ENCODE measurements around the gene UBE3C. TPM values are rescaled to one million over a fixed set of nuclear protein-coding genes. Genes with fewer than 3 reads are reported as not detected.

The UBE3C gene
- total RNA-seq, 1 experiment from 2014 or later = 84.8 TPM

GRCh38 chr7:157136372-157136771, 2.4 kb upstream of the UBE3C start:
- DNase-seq = peak; percentile 61
- peak overlapping the region; percentile 24 for H3K4me2 ChIP-seq (ENCODE audit: low read depth, low read length, poor library complexity, severe bottlenecking)
- H3K9ac ChIP-seq (ENCODE audit: low read length) = peak overlapping the region; percentile 7; the same call in 1 of the 2 replicates
- no peaks in the 10 kb centered on the region for H3K27me3 ChIP-seq (ENCODE audit: low read length)
- H3K36me3 ChIP-seq (ENCODE audit: insufficient read depth, low read length) = peaks cover 10% of the 10 kb centered on the region; the same call in 1 of the 2 replicates
- peaks cover 25% of the 10 kb centered on the region for H3K4me1 ChIP-seq (ENCODE audit: low read length)
- peaks cover 23% of the 10 kb centered on the region for H3K79me2 ChIP-seq (ENCODE audit: low read length)
- 0 out of 2 replicates have a peak overlapping the region, but pooled peaks have one; percentile 8 for H2AFZ ChIP-seq (ENCODE audit: low read length)
- H4K20me1 ChIP-seq (ENCODE audit: insufficient read depth, low read depth, low read length) = peaks cover 22% of the 10 kb centered on the region
- no peaks in the 10 kb centered on the region for H3K9me3 ChIP-seq (ENCODE audit: low read length)
- H3K27ac ChIP-seq (ENCODE audit: low read length) = no peak overlapping the region
- no peaks in the 10 kb centered on the region for H3K9me2 ChIP-seq (replicated peaks; ENCODE audit: insufficient read depth, low read length)
- H3K4me3 ChIP-seq (ENCODE audit: low read length) = no peak overlapping the region

- Histone ChIP-seq H3K4me3 (ENCODE audit: low read length) (peak overlapping the region; percentile 66), H2AFZ (ENCODE audit: low read length) (peak overlapping the region; percentile 86), H3K36me3 (ENCODE audit: insufficient read depth, low read length) (peaks cover 21% of the 10 kb centered on the region; the same call in 1 of the 2 replicates), H4K20me1 (ENCODE audit: insufficient read depth, low read depth, low read length) (peaks cover 35% of the 10 kb centered on the region), H3K9ac (ENCODE audit: low read length) (peak overlapping the region; percentile 63), H3K9me2 (replicated peaks; ENCODE audit: insufficient read depth, low read length) (no peaks in the 10 kb centered on the region), H3K4me2 (ENCODE audit: low read depth, low read length, poor library complexity, severe bottlenecking) (peak overlapping the region; percentile 75), H3K4me1 (ENCODE audit: low read length) (peaks cover 25% of the 10 kb centered on the region), H3K9me3 (ENCODE audit: low read length) (no peaks in the 10 kb centered on the region), H3K79me2 (ENCODE audit: low read length) (peaks cover 40% of the 10 kb centered on the region), H3K27ac (ENCODE audit: low read length) (peak overlapping the region; percentile 50; the same call in 1 of the 2 replicates), H3K27me3 (ENCODE audit: low read length) (no peaks in the 10 kb centered on the region)
- DNase-seq = no peak
Observed at GRCh38 chr7:157138101-157138423, 664 bp upstream of the UBE3C start.

- Histone ChIP-seq H3K9ac (ENCODE audit: low read length) (peak overlapping the region; percentile 99), H3K9me2 (replicated peaks; ENCODE audit: insufficient read depth, low read length) (no peaks in the 10 kb centered on the region), H3K9me3 (ENCODE audit: low read length) (no peaks in the 10 kb centered on the region), H3K27ac (ENCODE audit: low read length) (peak overlapping the region; percentile 82), H3K79me2 (ENCODE audit: low read length) (peaks cover 52% of the 10 kb centered on the region), H3K27me3 (ENCODE audit: low read length) (no peaks in the 10 kb centered on the region), H3K36me3 (ENCODE audit: insufficient read depth, low read length) (peaks cover 29% of the 10 kb centered on the region; the same call in 1 of the 2 replicates), H3K4me2 (ENCODE audit: low read depth, low read length, poor library complexity, severe bottlenecking) (peak overlapping the region; percentile 93), H3K4me3 (ENCODE audit: low read length) (peak overlapping the region; percentile 94), H2AFZ (ENCODE audit: low read length) (no peak overlapping the region), H3K4me1 (ENCODE audit: low read length) (peaks cover 25% of the 10 kb centered on the region), H4K20me1 (ENCODE audit: insufficient read depth, low read depth, low read length) (peaks cover 46% of the 10 kb centered on the region)
- DNase-seq = peak; percentile 79
Observed at GRCh38 chr7:157139111-157139809, 534 bp downstream of the UBE3C start.

- Histone ChIP-seq H3K4me1 (ENCODE audit: low read length) (peaks cover 25% of the 10 kb centered on the region), H3K36me3 (ENCODE audit: insufficient read depth, low read length) (peaks cover 29% of the 10 kb centered on the region; the same call in 1 of the 2 replicates), H2AFZ (ENCODE audit: low read length) (no peak overlapping the region), H3K4me2 (ENCODE audit: low read depth, low read length, poor library complexity, severe bottlenecking) (peak overlapping the region; percentile 93), H3K9ac (ENCODE audit: low read length) (peak overlapping the region; percentile 99), H3K9me3 (ENCODE audit: low read length) (no peaks in the 10 kb centered on the region), H3K4me3 (ENCODE audit: low read length) (peak overlapping the region; percentile 94), H3K79me2 (ENCODE audit: low read length) (peaks cover 59% of the 10 kb centered on the region), H3K27ac (ENCODE audit: low read length) (peak overlapping the region; percentile 82), H3K9me2 (replicated peaks; ENCODE audit: insufficient read depth, low read length) (no peaks in the 10 kb centered on the region), H4K20me1 (ENCODE audit: insufficient read depth, low read depth, low read length) (peaks cover 53% of the 10 kb centered on the region), H3K27me3 (ENCODE audit: low read length) (no peaks in the 10 kb centered on the region)
- DNase-seq = peak; percentile 59
Observed at GRCh38 chr7:157139810-157140510, 1.2 kb downstream of the UBE3C start.

GRCh38 chr7:157140511-157140905, 1.8 kb downstream of the UBE3C start:
- no peaks in the 10 kb centered on the region for H3K9me3 ChIP-seq (ENCODE audit: low read length)
- H3K79me2 ChIP-seq (ENCODE audit: low read length) = peaks cover 65% of the 10 kb centered on the region
- peak overlapping the region; percentile 99 for H3K9ac ChIP-seq (ENCODE audit: low read length)
- no peak for DNase-seq
- no peaks in the 10 kb centered on the region for H3K27me3 ChIP-seq (ENCODE audit: low read length)
- no peak overlapping the region for H3K27ac ChIP-seq (ENCODE audit: low read length)
- H3K36me3 ChIP-seq (ENCODE audit: insufficient read depth, low read length) = peaks cover 32% of the 10 kb centered on the region; the same call in 1 of the 2 replicates
- peaks cover 25% of the 10 kb centered on the region for H3K4me1 ChIP-seq (ENCODE audit: low read length)
- peak overlapping the region; percentile 93 for H3K4me2 ChIP-seq (ENCODE audit: low read depth, low read length, poor library complexity, severe bottlenecking)
- H3K4me3 ChIP-seq (ENCODE audit: low read length) = peak overlapping the region; percentile 94
- H4K20me1 ChIP-seq (ENCODE audit: insufficient read depth, low read depth, low read length) = peaks cover 55% of the 10 kb centered on the region
- no peaks in the 10 kb centered on the region for H3K9me2 ChIP-seq (replicated peaks; ENCODE audit: insufficient read depth, low read length)
- H2AFZ ChIP-seq (ENCODE audit: low read length) = no peak overlapping the region

- no peaks in the 10 kb centered on the region for H3K9me3 ChIP-seq (ENCODE audit: low read length)
- peaks cover 65% of the 10 kb centered on the region for H4K20me1 ChIP-seq (ENCODE audit: insufficient read depth, low read depth, low read length)
- H3K27me3 ChIP-seq (ENCODE audit: low read length) = no peaks in the 10 kb centered on the region
- no peak for DNase-seq
- H2AFZ ChIP-seq (ENCODE audit: low read length) = no peak overlapping the region
- H3K4me3 ChIP-seq (ENCODE audit: low read length) = no peak overlapping the region
- H3K27ac ChIP-seq (ENCODE audit: low read length) = no peak overlapping the region
- H3K4me2 ChIP-seq (ENCODE audit: low read depth, low read length, poor library complexity, severe bottlenecking) = no peak overlapping the region
- H3K79me2 ChIP-seq (ENCODE audit: low read length) = peaks cover 76% of the 10 kb centered on the region
- no peak overlapping the region for H3K9ac ChIP-seq (ENCODE audit: low read length)
- no peaks in the 10 kb centered on the region for H3K9me2 ChIP-seq (replicated peaks; ENCODE audit: insufficient read depth, low read length)
- peaks cover 20% of the 10 kb centered on the region for H3K4me1 ChIP-seq (ENCODE audit: low read length)
- peaks cover 35% of the 10 kb centered on the region; the same call in 1 of the 2 replicates for H3K36me3 ChIP-seq (ENCODE audit: insufficient read depth, low read length)
Observed at GRCh38 chr7:157141525-157142060, 2.9 kb downstream of the UBE3C start.

GRCh38 chr7:157143788-157144187, 5.1 kb downstream of the UBE3C start:
- Histone ChIP-seq H3K79me2 (ENCODE audit: low read length) (peaks cover 98% of the 10 kb centered on the region), H3K27ac (ENCODE audit: low read length) (no peak overlapping the region), H3K4me2 (ENCODE audit: low read depth, low read length, poor library complexity, severe bottlenecking) (no peak overlapping the region), H3K36me3 (ENCODE audit: insufficient read depth, low read length) (peaks cover 40% of the 10 kb centered on the region; the same call in 1 of the 2 replicates), H3K4me1 (ENCODE audit: low read length) (peaks cover 11% of the 10 kb centered on the region), H2AFZ (ENCODE audit: low read length) (no peak overlapping the region), H4K20me1 (ENCODE audit: insufficient read depth, low read depth, low read length) (peaks cover 85% of the 10 kb centered on the region), H3K9me2 (replicated peaks; ENCODE audit: insufficient read depth, low read length) (no peaks in the 10 kb centered on the region), H3K27me3 (ENCODE audit: low read length) (no peaks in the 10 kb centered on the region), H3K9me3 (ENCODE audit: low read length) (no peaks in the 10 kb centered on the region), H3K4me3 (ENCODE audit: low read length) (no peak overlapping the region), H3K9ac (ENCODE audit: low read length) (no peak overlapping the region)
- DNase-seq = no peak

GRCh38 chr7:157149317-157149716, 10.6 kb downstream of the UBE3C start:
- Histone ChIP-seq H3K9me2 (replicated peaks; ENCODE audit: insufficient read depth, low read length) (no peaks in the 10 kb centered on the region), H3K79me2 (ENCODE audit: low read length) (peaks cover 100% of the 10 kb centered on the region), H2AFZ (ENCODE audit: low read length) (no peak overlapping the region), H3K4me2 (ENCODE audit: low read depth, low read length, poor library complexity, severe bottlenecking) (no peak overlapping the region), H3K4me3 (ENCODE audit: low read length) (no peak overlapping the region), H3K27ac (ENCODE audit: low read length) (no peak overlapping the region), H3K9ac (ENCODE audit: low read length) (no peak overlapping the region), H3K36me3 (ENCODE audit: insufficient read depth, low read length) (peaks cover 33% of the 10 kb centered on the region), H3K27me3 (ENCODE audit: low read length) (no peaks in the 10 kb centered on the region), H3K9me3 (ENCODE audit: low read length) (no peaks in the 10 kb centered on the region), H3K4me1 (ENCODE audit: low read length) (peaks cover 17% of the 10 kb centered on the region), H4K20me1 (ENCODE audit: insufficient read depth, low read depth, low read length) (peaks cover 78% of the 10 kb centered on the region)
- no peak for DNase-seq

Measured in Karpas-422 (cell line).